ENCODE data around the gene PATL1.
A peak's percentile ranks its signal among the peaks of the same experiment; 100 is the strongest.

Gene PATL1

DNA sequence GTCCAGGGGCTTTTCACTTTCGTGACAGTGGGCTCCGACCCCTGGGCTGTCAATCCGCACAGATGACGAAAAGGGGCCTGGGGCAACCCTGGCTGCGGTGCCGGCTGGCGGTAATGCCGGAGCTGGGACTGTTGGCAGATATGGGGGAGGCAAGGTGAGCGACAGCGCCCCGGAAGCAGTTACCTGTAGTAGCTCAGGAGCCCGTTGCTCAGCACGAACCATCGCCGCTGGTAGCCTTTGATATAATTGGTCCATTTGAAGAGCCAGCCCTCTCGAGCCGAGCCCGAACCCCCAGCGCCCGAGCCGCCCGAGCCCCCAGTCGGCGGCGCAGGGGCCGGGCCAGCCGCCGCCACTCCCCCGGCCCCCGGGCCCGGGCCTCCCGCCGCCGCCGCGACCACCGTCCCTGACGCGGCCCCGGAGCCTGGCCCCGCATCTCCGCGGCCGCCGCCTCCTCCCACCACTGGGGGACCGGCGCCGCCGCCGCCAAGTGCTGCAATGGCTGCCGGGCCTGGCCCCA, 53.7 kb downstream of the PATL1 start:
- H3K4me3 Mint-ChIP-seq = peak overlapping the region; percentile 95
- peaks cover 5% of the 10 kb centered on the region for H3K27me3 Mint-ChIP-seq (ENCODE audit: low read depth, poor library complexity)
- TF ChIP-seq CTCF (IDR thresholded peaks at IDR 0.05) = no peak
- peak overlapping the region; percentile 72 for H3K27ac Mint-ChIP-seq
- H3K4me1 Mint-ChIP-seq = peaks cover 37% of the 10 kb centered on the region
- peaks cover under 1% of the 10 kb centered on the region for H3K36me3 Mint-ChIP-seq (ENCODE audit: low read depth)
- H3K9me3 Mint-ChIP-seq = no peaks in the 10 kb centered on the region
- no peak for DNase-seq

DNA sequence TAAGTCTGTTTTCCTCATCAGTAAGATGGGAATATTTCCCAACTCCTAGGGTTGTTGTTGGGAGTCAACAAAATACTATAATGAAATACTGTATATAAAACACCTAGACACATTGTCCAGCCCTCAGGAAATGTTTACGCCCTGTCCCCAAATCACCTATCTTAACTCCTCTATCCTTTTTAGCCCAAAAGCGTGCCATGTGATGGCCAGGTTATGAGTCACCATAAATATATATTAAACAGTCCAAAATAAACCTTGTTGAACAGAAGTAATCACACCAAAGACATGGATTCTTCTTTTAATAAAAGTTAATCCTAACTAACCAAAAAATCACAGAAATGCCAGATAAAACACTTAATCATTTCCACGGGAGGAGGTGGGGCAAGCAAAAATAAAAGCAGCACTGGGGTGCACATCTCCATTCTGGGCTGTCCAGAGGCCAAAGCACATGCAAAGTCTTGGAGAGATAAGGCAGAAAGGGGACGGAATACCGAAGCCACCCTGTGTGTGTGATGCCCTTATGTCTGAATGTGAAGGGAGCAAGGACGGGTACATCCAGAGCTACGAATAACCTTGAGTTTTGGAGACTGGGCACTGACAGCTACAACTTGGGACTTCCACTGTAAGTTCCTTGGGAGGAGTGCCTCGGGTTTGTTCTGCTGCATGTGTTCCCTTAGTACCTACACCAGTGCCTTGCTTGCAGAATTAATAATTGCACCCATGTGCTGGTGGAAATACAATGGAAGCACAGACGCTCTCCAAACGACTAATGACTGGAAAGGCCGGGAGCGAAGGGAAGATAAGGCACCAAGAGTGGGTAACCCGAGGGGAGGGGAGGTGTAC, 54.3 kb downstream of the PATL1 start:
- Mint-ChIP-seq H3K36me3 (ENCODE audit: low read depth) (peaks cover 6% of the 10 kb centered on the region), H3K4me3 (peak overlapping the region; percentile 95), H3K27me3 (ENCODE audit: low read depth, poor library complexity) (peaks cover 5% of the 10 kb centered on the region), H3K4me1 (peaks cover 37% of the 10 kb centered on the region), H3K27ac (peak overlapping the region; percentile 72), H3K9me3 (no peaks in the 10 kb centered on the region)
- TF ChIP-seq CTCF (IDR thresholded peaks at IDR 0.05) = no peak
- DNase-seq = no peak

GRCh38 chr11:59611570-59612565, 57.0 kb downstream of the PATL1 start:
- peak overlapping the region; percentile 37 for H3K27ac Mint-ChIP-seq
- no peak for DNase-seq
- no peaks in the 10 kb centered on the region for H3K9me3 Mint-ChIP-seq

DNA sequence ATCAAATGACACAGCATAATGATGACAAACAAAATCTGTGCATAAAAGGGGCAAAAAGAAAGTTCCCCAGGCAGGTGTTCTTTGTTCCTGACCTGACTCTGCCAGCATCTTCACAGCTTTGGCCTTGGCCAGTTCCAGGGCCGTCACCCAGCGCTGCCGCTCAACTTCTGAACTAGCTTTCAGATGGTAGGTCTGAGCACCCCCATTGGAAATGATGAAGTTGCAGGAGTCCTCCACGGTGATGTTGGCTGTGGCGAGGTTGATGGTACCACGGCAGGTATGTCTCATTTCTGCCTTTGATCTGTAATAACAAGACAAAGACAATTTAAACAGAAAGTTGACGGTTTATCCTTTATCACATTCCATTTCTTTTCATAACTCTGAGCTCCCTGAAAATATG, 58.5 kb downstream of the PATL1 start:
- Mint-ChIP-seq H3K4me1 (peaks cover 31% of the 10 kb centered on the region), H3K27ac (no peak overlapping the region), H3K36me3 (ENCODE audit: low read depth) (peaks cover 42% of the 10 kb centered on the region), H3K9me3 (no peaks in the 10 kb centered on the region), H3K27me3 (ENCODE audit: low read depth, poor library complexity) (no peaks in the 10 kb centered on the region), H3K4me3 (no peak overlapping the region)
- TF ChIP-seq CTCF (IDR thresholded peaks at IDR 0.05) = no peak
- DNase-seq = no peak

More at GRCh38 chr11:59611570-59612565, 57.0 kb downstream of the PATL1 start:
- no peak overlapping the region for H3K4me3 Mint-ChIP-seq
- H3K4me1 Mint-ChIP-seq = peaks cover 37% of the 10 kb centered on the region
- no peaks in the 10 kb centered on the region for H3K27me3 Mint-ChIP-seq (ENCODE audit: low read depth, poor library complexity)
- TF ChIP-seq CTCF (IDR thresholded peaks at IDR 0.05) = no peak
- H3K36me3 Mint-ChIP-seq (ENCODE audit: low read depth) = peaks cover 28% of the 10 kb centered on the region

- Mint-ChIP-seq H3K27ac (peak overlapping the region; percentile 62), H3K4me1 (peaks cover 10% of the 10 kb centered on the region), H3K9me3 (no peaks in the 10 kb centered on the region), H3K4me3 (no peak overlapping the region), H3K36me3 (ENCODE audit: low read depth) (peaks cover 56% of the 10 kb centered on the region), H3K27me3 (ENCODE audit: low read depth, poor library complexity) (no peaks in the 10 kb centered on the region)
- DNase-seq = no peak
- no peak for TF ChIP-seq CTCF (IDR thresholded peaks at IDR 0.05)
Observed at GRCh38 chr11:59607703-59608454, 61.0 kb downstream of the PATL1 start.
